Spleen (tissue), 11 donors: ENCODE data around the gene GARIN3. TPM values are rescaled to one million over a fixed set of nuclear protein-coding genes. Genes with fewer than 3 reads are reported as not detected.

Experiments used
- DNase-seq: peaks from one replicate; pipeline ENCODE4 v3.0.0-alpha.2; 2020
- H3K27ac ChIP-seq, 8 donors: fragments of 200-600 bp; sonication (generic) in 7 of 8; 1 replicate in 4 of 8; 2 replicates in 4 of 8; pipeline versions ENCODE4 v1.5.0 to v1.8.0; 2016 to 2021; ENCODE audit warnings: inconsistent platforms in 4 of 8, mild to moderate bottlenecking in 4 of 8, moderate library complexity in 1 of 8
- H3K27me3 ChIP-seq, 7 donors: fragments of 200-600 bp; sonication (generic) in 6 of 7; replicated peaks in 1 of 7; 1 replicate in 4 of 7; 2 replicates in 3 of 7; pipeline versions ENCODE4 v1.5.0 to v1.8.0; 2016 to 2021; ENCODE audit warnings: inconsistent platforms in 3 of 7, mild to moderate bottlenecking in 1 of 7
- H3K36me3 ChIP-seq, 6 donors: fragments of 200-600 bp; sonication (generic) in 5 of 6; 1 replicate in 4 of 6; 2 replicates in 2 of 6; pipeline versions ENCODE4 v1.5.0 to v1.8.0; 2016 to 2021; ENCODE audit warnings: inconsistent platforms in 2 of 6
- H3K4me1 ChIP-seq, 6 donors: fragments of 200-600 bp; sonication (generic) in 5 of 6; 1 replicate in 3 of 6; 2 replicates in 3 of 6; pipeline versions ENCODE4 v1.5.0 to v1.8.0; 2016 to 2021; ENCODE audit warnings: inconsistent platforms in 3 of 6
- H3K4me3 ChIP-seq, 8 donors: fragments of 200-600 bp; sonication (generic) in 7 of 8; 1 replicate in 4 of 8; 2 replicates in 4 of 8; pipeline versions ENCODE4 v1.5.0 to v1.8.0; 2016 to 2021; ENCODE audit warnings: inconsistent platforms in 4 of 8, mild to moderate bottlenecking in 4 of 8, moderate library complexity in 2 of 8
- H3K9me3 ChIP-seq, 8 donors: fragments of 200-600 bp; sonication (generic) in 7 of 8; 1 replicate in 4 of 8; 2 replicates in 4 of 8; pipeline versions ENCODE4 v1.5.0 to v1.8.0; 2016 to 2021; ENCODE audit warnings: inconsistent platforms in 4 of 8
- CTCF ChIP-seq, 11 experiments: fragments of 200-600 bp in 7 of 11; fragments of 450-650 bp in 4 of 11; sonication (generic) in 4 of 11; IDR thresholded peaks in 8 of 11; conservative IDR thresholded peaks in 3 of 11; 1 replicate in 7 of 11; 2 replicates in 4 of 11; pipeline versions ENCODE4 v1.4.0 to v1.8.0; 2016 to 2021; ENCODE audit warnings: antibody characterized with exemption in 11 of 11, inconsistent platforms in 4 of 11, mild to moderate bottlenecking in 1 of 11
- POLR2A ChIP-seq, 3 donors: fragments of 450-650 bp; IDR thresholded peaks; one replicate each; pipeline ENCODE4 v1.5.1; 2017; ENCODE audit warnings: antibody characterized with exemption in 3 of 3, mild to moderate bottlenecking in 1 of 3
- POLR2AphosphoS5 ChIP-seq, 3 donors: sonication (generic); formaldehyde crosslinking; IDR thresholded peaks; one replicate each; pipeline ENCODE4 v1.5.1; 2017; ENCODE audit warnings: antibody characterized with exemption in 3 of 3
- WGBS, 5 donors: extraction: QIAGEN DNeasy Blood & Tissue Kit in 3 of 5; methylation state at CpG; one replicate each; pipeline versions ENCODE4 v1.1.5 to v1.1.7; 2013 to 2018; 5-methylcytosine and 5-hydroxymethylcytosine counted together
- intact Hi-C: fragments of 100-400 bp; cut with DNase I; formaldehyde crosslinking; loops from one replicate; pipeline ENCODE4 v1.15.0; 2023; ENCODE audit warnings: low total_unique reads
- polyA plus RNA-seq, 3 donors: library from polyadenylated mRNA; stranded (reverse); fragments of 200-250 nt; gene quantifications; one replicate each; pipeline ENCODE4 v1.2.1, GENCODE V29; 2013
- total RNA-seq, 7 donors: library from RNA; depleted of rRNA in 3 of 7; stranded (reverse); fragments of >200 nt in 3 of 7; fragmentation: NEBNext Ultra II Directional in 4 of 7; extraction: Animal tissue kit (Norgen Biotek cat#: 25700) in 4 of 7; gene quantifications; one replicate each; pipeline versions ENCODE4 v1.1.0 to v1.2.1, GENCODE V29; 2016 to 2021
- donor health status: healthy with polysubstance abuse.
- donor health status: DM: no; HTN: no; CAD: no; lungs with moderate emphysema.
- donor health status: DM: no; HTN: no; CAD: no.
- donor health status: Bipolar disorder and iron deficiency.
- donor health status: healthy.
- donor health status: DM: no; HTN: no; CAD: no.
- donor health status: DM: yes; HTN: yes; CAD: no.

GARIN3 gene
- total and polyA plus RNA-seq, 10 donors = not detected

- intact Hi-C loops = no loop called here
- H3K4me3 ChIP-seq = no peak overlapping the region
- no peaks in the 10 kb centered on the region for H3K27me3 ChIP-seq
- no peak for TF ChIP-seq CTCF (IDR thresholded peaks at IDR 0.05 in 8 of 11, conservative IDR thresholded peaks at IDR 0.05 in 3 of 11)
- TF ChIP-seq POLR2AphosphoS5 (IDR thresholded peaks at IDR 0.05) = no peak
- no peak for TF ChIP-seq POLR2A (IDR thresholded peaks at IDR 0.05)
- no peak for DNase-seq
- WGBS, 5 donors = 36 to 82% (median 72%) methylated on average over 1 of the region's 1 CpG
- no peaks in the 10 kb centered on the region for H3K36me3 ChIP-seq
- peaks cover 0 to 1% (median 0%) of the 10 kb centered on the region in 8 donors for H3K9me3 ChIP-seq
- peak overlapping the region in 2 of 8 donors; percentile 12 to 38 for H3K27ac ChIP-seq
- H3K4me1 ChIP-seq = peaks cover 0 to 12% (median 1%) of the 10 kb centered on the region in 6 donors
Observed at GRCh38 chr5:157115502-157115901, 50.6 kb downstream of the GARIN3 start.

DNA sequence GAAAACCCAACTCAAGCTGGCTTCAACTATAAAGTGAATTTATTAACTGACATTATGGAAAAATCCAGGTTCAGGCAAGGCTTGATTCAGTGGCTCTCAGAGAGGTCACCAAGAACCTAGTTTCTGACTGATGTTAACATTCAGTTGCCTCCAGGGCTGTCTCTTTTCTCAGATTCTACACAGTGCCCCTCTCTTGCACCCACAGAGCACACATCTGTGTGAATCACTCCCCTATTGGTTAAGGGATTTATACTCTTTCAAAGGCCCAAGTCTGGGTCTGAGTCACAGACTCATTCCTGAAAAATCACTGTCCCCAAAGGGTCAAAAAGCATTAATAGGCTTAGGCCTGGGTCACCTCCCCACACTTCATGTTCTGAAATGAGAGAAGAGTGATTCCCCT is 51.1 kb downstream of the GARIN3 start:
- TF ChIP-seq CTCF (IDR thresholded peaks at IDR 0.05 in 8 of 11, conservative IDR thresholded peaks at IDR 0.05 in 3 of 11) (no peak), POLR2AphosphoS5 (IDR thresholded peaks at IDR 0.05) (no peak)
- no peaks in the 10 kb centered on the region for H3K9me3 ChIP-seq
- DNase-seq = no peak
- peak overlapping the region in 2 of 8 donors; percentile 12 to 38 for H3K27ac ChIP-seq
- intact Hi-C loops = no loop called here
- no peak overlapping the region for H3K4me3 ChIP-seq
- H3K36me3 ChIP-seq = no peaks in the 10 kb centered on the region
- H3K27me3 ChIP-seq = no peaks in the 10 kb centered on the region
- H3K4me1 ChIP-seq = peaks cover 0 to 17% (median 6%) of the 10 kb centered on the region in 6 donors

DNA sequence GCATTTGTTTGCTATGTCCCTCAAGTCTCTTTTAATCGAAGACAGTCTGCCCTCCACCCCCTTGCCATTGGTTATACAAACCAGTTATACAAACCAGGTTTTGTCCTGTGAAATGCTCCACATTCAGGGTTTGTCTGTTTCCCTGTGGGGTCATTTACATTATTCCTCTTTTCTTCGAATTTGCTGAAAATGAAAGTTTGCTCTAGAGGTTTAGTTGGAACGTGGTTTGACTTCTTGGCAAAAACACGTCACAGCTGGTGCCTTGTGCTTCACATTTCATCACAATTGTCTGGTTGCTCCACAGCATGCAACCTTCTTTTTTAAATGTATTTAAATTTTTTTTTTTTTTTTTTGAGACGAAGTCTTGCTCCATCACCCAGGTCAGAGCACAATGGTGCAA is 53.1 kb downstream of the GARIN3 start:
- WGBS, 5 donors = 44 to 59% (median 46%) methylated on average over 5 of the region's 5 CpGs
- Histone ChIP-seq H3K27ac (peak overlapping the region in 3 of 8 donors; percentile 44 to 56 (median 55)), H3K36me3 (no peaks in the 10 kb centered on the region), H3K4me3 (no peak overlapping the region), H3K4me1 (peaks cover 0 to 37% (median 22%) of the 10 kb centered on the region in 6 donors), H3K27me3 (no peaks in the 10 kb centered on the region), H3K9me3 (no peaks in the 10 kb centered on the region)
- TF ChIP-seq POLR2A (IDR thresholded peaks at IDR 0.05) (no peak), POLR2AphosphoS5 (IDR thresholded peaks at IDR 0.05) (peak in 1 of 3 donors; percentile 11)
- intact Hi-C loops = no loop called here
- no peak for DNase-seq

Other genes starting within 250 kb of the GARIN3 start
- gene TIMD4, start 203.0 kb downstream of the GARIN3 start, total RNA-seq = 10 to 100 TPM in 4 of 7 donors, 1 to 10 TPM in 3; 4.4 to 18.2 (median 12.6) TPM
- gene TIMD4, start 203.0 kb downstream of the GARIN3 start, polyA plus RNA-seq = 10 to 100 TPM in 1 of 3 donors, 1 to 10 TPM in 2; 2.2 to 11.5 (median 3.4) TPM
- gene HAVCR1, start 107.1 kb downstream of the GARIN3 start, total RNA-seq = 1 to 10 TPM in 2 of 7 donors, under 1 TPM in 2, not detected in 3; 0.52 to 1.5 (median 1.0) TPM
- gene HAVCR1, start 107.1 kb downstream of the GARIN3 start, polyA plus RNA-seq = not detected
- 10 to 100 TPM; 17.2 to 37.8 (median 35.7) TPM for gene HAVCR2, start 57.2 kb downstream of the GARIN3 start, total RNA-seq
- 10 to 100 TPM in 2 of 3 donors, 1 to 10 TPM in 1; 7.8 to 11.5 (median 10.6) TPM for gene HAVCR2, start 57.2 kb downstream of the GARIN3 start, polyA plus RNA-seq
- 10 to 100 TPM in 6 of 7 donors, 1 to 10 TPM in 1; 9.5 to 15.9 (median 14.6) TPM for gene MED7, start 23.4 kb downstream of the GARIN3 start, total RNA-seq
- 10 to 100 TPM; 22.8 to 27.0 (median 23.5) TPM for gene MED7, start 23.4 kb downstream of the GARIN3 start, polyA plus RNA-seq
- gene ITK, start 14.6 kb upstream of the GARIN3 start, total RNA-seq = 10 to 100 TPM; 34.1 to 81.1 (median 45.6) TPM
- 10 to 100 TPM in 1 of 3 donors, 1 to 10 TPM in 2; 5.6 to 12.1 (median 8.0) TPM for gene ITK, start 14.6 kb upstream of the GARIN3 start, polyA plus RNA-seq
- 100 to 1,000 TPM; 123 to 232 (median 198) TPM for gene CYFIP2, start 99.9 kb upstream of the GARIN3 start, total RNA-seq
- 10 to 100 TPM; 74.8 to 83.4 (median 75.1) TPM for gene CYFIP2, start 99.9 kb upstream of the GARIN3 start, polyA plus RNA-seq